Suprapubic skin (tissue), 4 donors: ENCODE results near the gene SLC27A6. TPM values are rescaled to one million over a fixed set of nuclear protein-coding genes. Genes with fewer than 3 reads are reported as not detected.

Experiments used
- DNase-seq, 2 donors: peaks; one replicate each; pipeline ENCODE4 v3.0.0-alpha.2; 2019; ENCODE audit warnings: low spot score in 2 of 2
- H3K27ac ChIP-seq: fragments of 200-600 bp; sonication (generic); one replicate; pipeline ENCODE4 v1.5.1; 2019
- H3K27me3 ChIP-seq: fragments of 200-600 bp; sonication (generic); one replicate; pipeline ENCODE4 v1.5.1; 2019
- H3K36me3 ChIP-seq: fragments of 200-600 bp; sonication (generic); one replicate; pipeline ENCODE4 v1.5.1; 2019
- H3K4me1 ChIP-seq: fragments of 200-600 bp; sonication (generic); one replicate; pipeline ENCODE4 v1.5.1; 2019
- H3K4me3 ChIP-seq: fragments of 200-600 bp; sonication (generic); one replicate; pipeline ENCODE4 v1.5.1; 2019; ENCODE audit warnings: mild to moderate bottlenecking
- H3K9me3 ChIP-seq: fragments of 200-600 bp; sonication (generic); one replicate; pipeline ENCODE4 v1.5.1; 2019
- CTCF ChIP-seq, 2 donors: fragments of 200-600 bp in 1 of 2; fragments of 450-650 bp in 1 of 2; sonication (generic) in 1 of 2; IDR thresholded peaks; one replicate each; pipeline ENCODE4 v1.5.1; 2016 to 2019; ENCODE audit warnings: antibody characterized with exemption in 2 of 2, mild to moderate bottlenecking in 1 of 2, moderate library complexity in 1 of 2
- EP300 ChIP-seq: sonication (generic); formaldehyde crosslinking; IDR thresholded peaks from one replicate; pipeline ENCODE4 v1.6.1; 2017; ENCODE audit warnings: antibody characterized with exemption
- POLR2A ChIP-seq, 2 donors: fragments of 450-650 bp; IDR thresholded peaks; one replicate each; pipeline ENCODE4 v1.6.1; 2017; ENCODE audit warnings: antibody characterized with exemption in 2 of 2, mild to moderate bottlenecking in 2 of 2, moderate library complexity in 2 of 2
- POLR2AphosphoS5 ChIP-seq, 3 donors: sonication (generic); formaldehyde crosslinking; IDR thresholded peaks; one replicate each; pipeline ENCODE4 v1.6.1; 2017; ENCODE audit warnings: antibody characterized with exemption in 3 of 3
- WGBS: methylation state at CpG from one replicate; pipeline ENCODE4 v1.1.5; 2018; 5-methylcytosine and 5-hydroxymethylcytosine counted together
- total RNA-seq, 4 donors: library from RNA; depleted of rRNA; stranded (reverse); fragments of >200 nt; gene quantifications; one replicate each; pipeline ENCODE4 v1.1.0, GENCODE V29; 2016

SLC27A6 gene
- total RNA-seq, 4 donors from 2014 or later: 0.40 to 6.7 (median 2.3) TPM

- Histone ChIP-seq H3K4me3 (no peak overlapping the region), H3K9me3 (no peaks in the 10 kb centered on the region), H3K4me1 (no peaks in the 10 kb centered on the region), H3K27ac (no peak overlapping the region), H3K36me3 (no peaks in the 10 kb centered on the region), H3K27me3 (no peaks in the 10 kb centered on the region)
- 64% methylated on average over 4 of the region's 4 CpGs for WGBS
- no peak for DNase-seq
- no peak for TF ChIP-seq CTCF (IDR thresholded peaks at IDR 0.05)
- TF ChIP-seq POLR2AphosphoS5 (IDR thresholded peaks at IDR 0.05): no peak
- no peak for TF ChIP-seq POLR2A (IDR thresholded peaks at IDR 0.05)
- no peak for TF ChIP-seq EP300
Measured at GRCh38 chr5:129074903-129075302, 109.6 kb downstream of the SLC27A6 start.

GRCh38 chr5:129077433-129078075 lies 112.3 kb downstream of the SLC27A6 start:
- H3K27me3 ChIP-seq: no peaks in the 10 kb centered on the region
- no peaks in the 10 kb centered on the region for H3K4me1 ChIP-seq
- no peaks in the 10 kb centered on the region for H3K9me3 ChIP-seq
- H3K27ac ChIP-seq: no peak overlapping the region
- no peak for DNase-seq
- H3K4me3 ChIP-seq: no peak overlapping the region
- WGBS: 51% methylated on average over 3 of the region's 3 CpGs
- TF ChIP-seq CTCF (IDR thresholded peaks at IDR 0.05) (no peak), EP300 (no peak), POLR2A (IDR thresholded peaks at IDR 0.05) (no peak), POLR2AphosphoS5 (IDR thresholded peaks at IDR 0.05) (no peak)
- no peaks in the 10 kb centered on the region for H3K36me3 ChIP-seq

GRCh38 chr5:129078247-129078646 lies 113.0 kb downstream of the SLC27A6 start:
- Histone ChIP-seq H3K27ac (no peak overlapping the region), H3K4me1 (no peaks in the 10 kb centered on the region), H3K27me3 (no peaks in the 10 kb centered on the region), H3K9me3 (no peaks in the 10 kb centered on the region), H3K4me3 (no peak overlapping the region), H3K36me3 (no peaks in the 10 kb centered on the region)
- WGBS: 52% methylated on average over 1 of the region's 1 CpG
- TF ChIP-seq EP300: no peak
- no peak for TF ChIP-seq POLR2A (IDR thresholded peaks at IDR 0.05)
- TF ChIP-seq CTCF (IDR thresholded peaks at IDR 0.05): no peak
- TF ChIP-seq POLR2AphosphoS5 (IDR thresholded peaks at IDR 0.05): no peak
- no peak for DNase-seq

GRCh38 chr5:129078660-129079059 lies 113.4 kb downstream of the SLC27A6 start:
- 65% methylated on average over 3 of the region's 3 CpGs for WGBS
- TF ChIP-seq POLR2AphosphoS5 (IDR thresholded peaks at IDR 0.05) (no peak), POLR2A (IDR thresholded peaks at IDR 0.05) (no peak), EP300 (no peak), CTCF (IDR thresholded peaks at IDR 0.05) (no peak)
- DNase-seq: no peak

GRCh38 chr5:129079496-129079895 lies 114.2 kb downstream of the SLC27A6 start:
- Histone ChIP-seq H3K36me3 (no peaks in the 10 kb centered on the region), H3K9me3 (no peaks in the 10 kb centered on the region), H3K27ac (no peak overlapping the region), H3K4me3 (no peak overlapping the region), H3K4me1 (no peaks in the 10 kb centered on the region), H3K27me3 (no peaks in the 10 kb centered on the region)
- no peak for TF ChIP-seq POLR2A (IDR thresholded peaks at IDR 0.05)
- no peak for TF ChIP-seq EP300
- TF ChIP-seq POLR2AphosphoS5 (IDR thresholded peaks at IDR 0.05): no peak
- no peak for TF ChIP-seq CTCF (IDR thresholded peaks at IDR 0.05)
- no peak for DNase-seq

More at GRCh38 chr5:129078660-129079059, 113.4 kb downstream of the SLC27A6 start:
- H3K4me3 ChIP-seq: no peak overlapping the region
- no peaks in the 10 kb centered on the region for H3K9me3 ChIP-seq
- H3K36me3 ChIP-seq: no peaks in the 10 kb centered on the region
- no peak overlapping the region for H3K27ac ChIP-seq
- H3K27me3 ChIP-seq: no peaks in the 10 kb centered on the region
- H3K4me1 ChIP-seq: no peaks in the 10 kb centered on the region
